HG03521 (cell line): ENCODE measurements around the gene SLC12A6.

ENCODE experiments used
- ATAC-seq: cut with Tn5 transposase; IDR thresholded peaks from one replicate; pipeline ENCODE4 v1.9.1; 2021; ENCODE audit warnings: mild to moderate bottlenecking, moderate library complexity; ENCODE audit not compliant: unreplicated experiment

The SLC12A6 gene

DNA sequence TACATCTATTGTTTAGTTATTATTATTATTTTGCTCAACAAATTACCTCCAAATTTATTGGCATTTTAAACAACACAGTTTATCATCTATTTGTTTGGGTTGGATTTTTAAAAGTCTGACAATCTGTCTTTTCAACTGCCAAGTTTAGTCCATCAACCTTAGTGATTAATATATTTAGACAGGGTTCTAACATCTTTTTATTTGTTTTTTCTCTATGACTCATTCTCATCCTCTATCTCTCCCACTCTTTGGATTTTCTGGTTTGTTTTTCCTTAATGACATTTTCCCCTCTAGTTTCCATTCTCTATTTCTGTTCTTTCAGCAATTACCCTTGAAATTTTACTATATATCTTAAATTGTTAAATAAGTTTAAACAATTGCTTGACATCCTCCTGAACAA, 70.8 kb downstream of the SLC12A6 start:
- no peak for ATAC-seq

DNA sequence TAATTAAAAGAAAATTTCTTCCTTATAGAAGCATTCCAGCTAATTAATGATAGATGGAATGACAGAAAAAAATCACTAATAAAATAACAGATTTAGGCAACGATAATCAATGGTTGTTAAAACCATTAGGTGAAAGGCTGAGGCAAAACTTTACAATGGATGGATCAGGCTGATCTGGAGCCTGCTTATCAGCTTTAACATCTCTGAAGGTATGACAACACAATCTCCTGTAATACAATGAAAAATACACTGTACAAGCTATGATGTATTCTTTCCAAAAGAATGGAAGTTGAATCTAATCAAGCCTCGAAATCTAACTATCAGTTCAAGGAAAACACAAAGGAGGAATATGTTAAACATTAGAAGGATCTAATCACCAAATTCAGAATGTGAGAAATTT, 73.5 kb downstream of the SLC12A6 start:
- ATAC-seq, result no peak

DNA sequence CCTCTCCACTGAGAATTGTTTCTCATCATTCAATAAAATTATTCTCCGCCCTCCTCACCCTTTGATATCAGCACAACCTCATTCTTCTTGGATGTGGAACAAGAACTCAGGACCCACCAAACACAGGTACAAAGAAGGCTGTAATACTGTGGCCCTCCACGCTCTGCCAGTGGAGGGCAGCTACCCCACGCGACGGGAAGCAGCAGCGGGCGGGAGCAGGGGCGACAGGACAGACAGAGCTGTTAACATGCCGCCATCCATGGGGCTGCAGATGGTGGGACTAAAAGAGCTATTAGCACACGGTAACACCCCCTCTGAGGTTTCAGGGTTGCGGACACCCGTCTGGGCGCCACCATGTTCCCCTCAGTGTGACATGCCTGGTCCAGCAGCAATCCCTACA, 75.2 kb downstream of the SLC12A6 start:
- no peak for ATAC-seq

DNA sequence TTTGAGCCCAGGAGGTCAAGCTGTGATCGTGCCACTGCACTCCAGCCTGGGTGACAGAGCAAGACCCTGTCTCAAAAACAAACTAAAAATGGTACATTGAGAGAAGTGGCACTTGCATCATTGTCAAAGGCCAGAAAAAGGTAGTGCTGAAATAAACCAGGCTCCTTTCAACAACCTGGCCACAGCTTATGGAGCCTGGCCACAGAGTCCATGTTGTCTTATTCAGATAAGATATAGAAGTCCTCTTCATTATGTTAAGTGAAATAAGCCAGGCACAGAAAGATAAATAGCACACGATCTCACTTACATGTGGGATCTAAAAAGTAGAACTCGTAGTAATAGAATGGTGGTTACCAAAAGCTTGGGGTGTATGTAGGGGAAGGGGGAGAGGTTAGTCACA, 78.0 kb downstream of the SLC12A6 start:
- ATAC-seq, result no peak

DNA sequence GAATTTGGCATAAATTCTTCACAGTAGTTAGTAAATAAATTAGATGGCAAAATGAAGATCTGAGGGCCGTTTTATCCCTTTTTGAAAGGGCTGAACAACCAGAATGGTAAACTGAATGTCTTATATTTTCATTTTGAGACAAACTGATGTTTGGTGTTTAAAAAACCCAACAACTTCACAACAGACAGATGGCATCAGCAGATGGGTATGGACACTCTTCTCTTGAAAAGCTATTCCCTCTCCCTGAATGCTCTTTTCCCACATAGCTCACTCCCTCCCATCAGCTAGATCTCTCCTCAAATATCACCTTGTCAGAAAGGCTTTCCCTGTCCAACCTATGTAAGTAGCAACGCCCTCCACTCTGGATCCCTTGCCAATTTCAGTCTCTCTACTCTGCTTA, 79.4 kb downstream of the SLC12A6 start:
- ATAC-seq, result no peak

DNA sequence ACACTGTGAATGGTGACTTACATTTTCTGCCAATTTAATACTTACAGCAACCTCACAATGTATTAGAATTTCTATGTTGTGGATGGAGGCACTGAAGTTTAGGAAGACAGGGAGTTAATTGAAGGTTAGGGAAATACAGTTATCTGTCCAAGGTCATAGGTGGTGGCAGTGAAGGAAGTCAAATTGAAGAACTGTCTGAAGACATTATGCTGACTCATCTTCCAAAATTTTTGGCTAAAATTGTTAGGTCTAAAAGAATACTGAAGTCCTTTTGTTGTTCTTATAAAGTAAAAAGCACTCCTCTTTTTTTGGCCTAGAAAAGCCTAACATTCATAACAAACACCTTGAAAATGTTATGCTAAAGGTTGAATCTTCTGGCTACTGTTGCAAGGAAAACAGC, 85.0 kb downstream of the SLC12A6 start:
- no peak for ATAC-seq

DNA sequence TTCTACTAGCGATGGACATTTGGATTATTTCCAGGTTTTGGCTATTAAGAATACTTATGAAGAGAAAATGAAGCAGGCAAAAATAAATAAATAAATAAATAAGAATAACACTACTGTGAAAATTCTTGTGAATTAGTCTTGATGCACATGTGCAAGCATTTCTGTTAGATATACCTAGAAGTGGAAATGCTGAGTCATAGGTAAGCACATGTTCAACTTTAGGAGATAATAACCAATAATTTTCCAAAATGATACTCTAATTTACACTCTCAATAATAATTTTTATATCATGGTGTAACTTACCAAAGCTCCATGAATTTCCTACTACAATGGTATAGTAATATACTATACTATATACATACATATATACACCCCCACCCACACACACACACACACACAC, 89.4 kb downstream of the SLC12A6 start:
- ATAC-seq, result no peak

DNA sequence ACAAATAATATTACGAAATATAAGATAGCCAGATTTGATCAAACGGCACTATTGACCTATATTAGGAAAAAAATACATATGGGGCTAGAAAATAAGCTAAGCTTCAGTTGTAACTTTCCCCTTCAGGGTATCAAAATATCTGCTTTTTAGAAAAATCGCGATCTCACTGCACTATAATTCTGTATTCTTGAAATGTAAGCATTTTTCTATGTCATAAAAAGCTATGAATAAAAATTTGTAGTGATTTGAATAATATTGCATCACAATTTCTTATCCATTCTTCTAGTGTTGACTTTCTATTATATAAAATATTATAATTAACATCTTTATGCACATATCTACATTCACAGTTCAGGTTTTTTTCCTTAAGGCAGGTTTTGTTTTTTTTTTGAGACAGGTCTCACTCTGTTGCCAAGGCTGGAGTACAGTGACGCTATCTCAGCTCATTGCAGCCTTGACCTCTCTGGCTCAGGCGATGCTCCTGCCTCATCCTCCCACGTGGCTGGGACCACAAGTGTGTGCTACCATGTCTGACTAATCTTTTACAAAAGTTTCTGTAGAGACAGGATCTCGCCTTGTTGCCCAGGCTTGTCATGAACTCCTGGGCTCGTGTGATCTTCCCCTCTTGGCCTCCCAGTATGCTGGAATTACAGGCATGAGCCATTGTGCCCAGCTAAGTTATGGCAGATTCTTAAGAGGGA, 91.2 kb downstream of the SLC12A6 start:
- ATAC-seq, result no peak

DNA sequence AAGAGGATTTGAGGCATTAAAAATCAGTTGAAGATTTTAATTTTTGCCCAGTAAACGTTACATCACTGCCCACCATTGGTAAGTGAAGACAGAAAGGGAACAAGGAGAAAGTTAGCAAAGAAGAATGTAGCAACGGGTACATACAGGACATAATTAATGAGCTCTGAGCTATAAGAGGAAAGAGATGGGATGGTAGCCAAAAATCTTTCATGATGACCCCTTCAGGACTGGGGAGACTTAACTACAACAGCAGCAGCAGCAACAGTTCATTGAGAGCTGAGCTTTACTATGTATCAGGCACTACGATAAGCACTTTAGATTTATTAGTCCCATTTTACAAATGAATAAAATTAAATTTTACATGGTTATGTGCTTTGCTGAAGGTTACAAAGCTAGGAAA, 94.4 kb downstream of the SLC12A6 start:
- no peak for ATAC-seq

DNA sequence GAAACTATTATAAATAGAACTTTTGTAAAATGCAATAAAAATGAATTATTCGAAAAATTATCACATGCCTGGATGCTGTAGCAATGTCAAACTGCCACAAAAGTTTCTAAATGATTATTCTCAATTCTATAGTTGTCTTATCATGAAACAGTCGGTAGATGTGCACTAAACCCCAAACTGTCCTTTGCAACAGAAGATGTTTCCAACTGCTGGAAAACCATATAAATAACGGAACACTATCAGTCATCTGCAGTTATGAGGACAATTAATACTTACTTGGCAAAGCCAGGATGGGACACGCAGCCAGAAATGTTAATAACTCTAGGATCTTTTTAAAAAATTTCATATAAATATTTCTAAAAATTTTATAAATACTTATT, 95.3 kb downstream of the SLC12A6 start:
- no peak for ATAC-seq

DNA sequence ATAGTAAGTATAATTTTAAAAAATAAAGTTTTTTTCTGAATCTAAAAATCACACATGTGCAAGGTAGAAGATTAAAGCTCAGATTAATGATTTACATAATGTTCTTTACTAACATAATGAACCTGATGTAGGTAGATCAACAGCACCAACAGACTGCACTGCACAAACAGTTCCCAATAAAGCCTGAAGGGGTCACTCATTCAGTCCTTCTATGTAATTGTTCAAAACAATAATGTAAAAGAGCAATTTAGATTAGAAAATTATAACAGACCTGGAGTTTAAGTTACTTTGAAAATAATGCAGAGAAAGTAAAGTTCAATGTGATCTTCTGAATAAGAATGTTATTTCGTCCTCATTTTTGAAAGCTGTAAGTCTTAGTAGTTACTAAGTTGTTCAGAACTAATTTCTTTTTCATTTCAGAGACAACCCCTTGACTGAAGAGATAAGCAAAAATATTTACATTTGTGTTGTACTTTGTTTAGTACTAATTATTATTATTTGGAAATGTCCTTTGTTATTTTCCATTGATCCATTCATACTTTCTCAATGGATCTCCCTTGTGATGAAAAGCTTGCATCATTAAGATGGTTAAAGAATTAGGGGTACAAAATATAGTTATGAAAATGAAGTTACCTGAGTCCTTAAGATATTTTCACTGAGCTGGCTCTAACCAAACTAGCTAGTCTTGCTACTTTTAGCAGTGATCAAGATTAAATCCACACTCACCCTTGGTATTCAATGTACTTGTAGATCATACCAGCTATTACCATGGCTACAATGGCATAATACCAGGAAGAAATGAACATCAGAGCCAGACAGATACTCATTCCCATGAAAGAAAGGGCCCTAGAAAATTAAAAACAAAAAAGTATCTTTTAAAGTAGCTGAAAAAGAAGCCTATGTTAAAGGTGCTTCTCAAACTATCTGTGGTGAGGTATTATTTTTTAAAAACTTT, 95.9 kb downstream of the SLC12A6 start:
- no peak for ATAC-seq

DNA sequence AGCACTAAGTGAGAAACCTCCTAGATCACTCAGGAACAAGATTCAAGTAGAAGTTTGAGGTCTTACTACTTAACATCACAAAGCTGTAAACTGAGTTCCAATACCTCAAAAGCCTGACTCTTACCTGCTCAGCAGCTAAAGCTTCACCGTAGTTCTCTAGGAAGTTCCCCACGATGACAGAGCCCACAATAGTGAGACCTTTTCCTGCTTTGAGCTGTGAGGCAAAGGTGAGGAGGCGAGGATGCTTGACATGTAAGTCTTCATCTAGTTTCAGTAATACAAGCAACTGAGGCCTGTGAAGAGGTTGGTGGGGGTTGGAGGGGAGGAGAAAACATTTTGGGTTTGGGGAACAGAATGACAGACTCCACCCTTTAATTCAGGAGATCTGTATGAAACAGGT, 97.0 kb downstream of the SLC12A6 start:
- ATAC-seq, result no peak

DNA sequence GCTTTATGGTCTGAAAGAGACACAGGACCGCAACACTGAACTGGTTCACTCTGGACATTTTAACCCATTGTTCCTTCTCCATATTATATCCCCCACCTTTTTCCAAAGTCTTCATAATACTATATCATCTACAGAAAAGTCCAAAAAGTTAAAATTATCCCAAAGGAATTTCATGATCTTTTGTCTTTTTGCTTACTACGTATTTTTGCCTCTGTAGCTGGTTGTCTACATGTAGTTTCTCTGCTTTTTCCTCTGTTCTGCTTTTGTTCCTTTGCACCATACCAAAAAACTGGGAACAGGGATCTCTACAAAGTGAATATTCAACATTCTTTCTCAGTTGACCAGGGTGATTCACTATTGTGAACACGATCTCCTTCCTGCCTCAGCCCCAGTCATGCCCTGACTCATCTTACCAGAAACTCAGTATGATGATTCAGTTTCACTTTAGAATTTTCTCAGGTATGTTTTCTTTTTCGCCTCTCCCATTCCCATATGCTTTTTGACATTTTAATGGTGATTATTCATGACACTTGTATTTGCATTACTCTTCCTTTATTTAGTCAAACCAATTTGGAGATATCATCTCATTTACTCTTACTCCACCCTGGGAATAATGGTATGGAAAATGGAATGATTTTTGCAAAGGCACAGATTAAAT, 98.3 kb downstream of the SLC12A6 start:
- ATAC-seq, result no peak

DNA sequence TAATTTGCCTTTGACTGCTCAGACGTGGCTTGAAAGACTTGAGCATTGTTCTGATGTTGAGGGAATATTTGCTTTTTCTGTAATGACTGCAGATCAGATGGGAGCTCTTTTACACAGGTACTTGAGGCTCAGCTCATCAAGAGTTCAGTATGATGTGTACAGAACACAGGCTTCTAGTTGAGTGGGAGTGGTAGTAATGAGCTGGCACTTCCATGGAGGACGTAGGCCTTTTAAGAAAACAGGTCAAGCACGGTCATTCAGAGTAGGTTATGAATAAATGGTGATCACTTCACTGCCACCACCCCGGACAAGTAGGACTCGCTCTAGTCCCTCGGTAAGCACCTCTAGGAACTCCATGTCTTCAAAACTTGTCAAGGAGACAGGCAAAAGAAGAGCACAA, 104.0 kb downstream of the SLC12A6 start:
- ATAC-seq, result no peak

DNA sequence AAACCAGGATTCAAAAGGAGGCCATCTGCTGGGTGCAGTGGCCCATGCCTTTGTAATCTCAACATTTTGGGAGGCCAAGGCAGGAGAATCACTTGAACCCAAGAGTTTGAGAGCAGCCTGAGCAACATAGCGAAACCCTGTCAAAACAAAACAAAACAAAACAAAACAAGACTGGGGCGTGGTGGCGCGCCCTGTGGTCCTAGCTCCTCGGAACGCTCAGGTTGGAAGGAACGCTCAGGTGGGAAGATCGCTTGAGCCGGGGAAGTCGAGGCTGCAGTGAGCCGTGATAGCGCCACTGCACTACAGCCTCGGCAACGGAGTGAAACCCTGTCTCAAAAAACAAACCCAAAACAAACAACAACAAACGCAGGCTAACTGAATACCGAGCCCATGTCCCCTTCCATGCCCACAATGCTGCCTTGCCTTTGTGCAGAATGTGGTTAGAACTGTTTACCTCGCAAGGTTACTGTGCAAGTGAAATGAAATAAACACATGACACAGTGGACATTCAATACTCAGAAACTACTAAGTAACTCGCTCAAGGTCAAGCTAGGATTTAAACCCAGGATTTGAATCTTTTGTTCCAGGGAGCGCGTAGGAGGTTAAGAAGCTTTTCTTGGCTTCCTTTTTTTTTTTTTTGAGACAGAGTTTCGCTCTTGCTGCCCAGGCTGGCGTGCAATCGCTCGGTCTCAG, 113.5 kb downstream of the SLC12A6 start:
- no peak for ATAC-seq

DNA sequence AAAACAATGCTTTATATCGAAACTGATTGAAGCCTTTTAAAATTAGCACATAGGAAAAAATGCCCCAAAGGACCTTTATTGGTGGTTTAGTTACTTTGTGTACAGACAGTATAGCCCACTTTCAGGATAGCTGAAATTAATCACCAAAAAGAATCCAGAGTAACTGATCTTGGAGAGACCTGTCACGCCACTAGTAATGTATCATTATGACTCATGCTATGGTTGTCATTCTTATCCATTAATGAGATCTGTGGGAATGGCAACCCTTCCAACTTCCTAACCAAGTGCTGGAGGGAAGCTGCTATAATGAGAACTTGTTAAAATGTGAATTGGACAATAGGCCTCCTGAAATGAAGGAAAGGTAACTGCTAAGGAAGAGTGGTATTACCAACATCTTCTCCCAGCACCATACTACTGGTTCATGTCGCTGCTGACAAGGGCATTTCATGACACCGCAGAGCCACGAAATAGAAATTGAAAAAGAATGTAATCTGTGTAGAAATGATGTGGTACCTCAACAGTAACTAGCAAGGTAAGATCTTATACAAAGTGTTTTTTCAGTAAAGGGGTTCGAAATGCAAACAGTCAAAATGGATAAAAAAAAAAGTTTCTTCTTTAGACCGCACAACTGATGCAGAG, 119.9 kb downstream of the SLC12A6 start:
- ATAC-seq, result no peak

DNA sequence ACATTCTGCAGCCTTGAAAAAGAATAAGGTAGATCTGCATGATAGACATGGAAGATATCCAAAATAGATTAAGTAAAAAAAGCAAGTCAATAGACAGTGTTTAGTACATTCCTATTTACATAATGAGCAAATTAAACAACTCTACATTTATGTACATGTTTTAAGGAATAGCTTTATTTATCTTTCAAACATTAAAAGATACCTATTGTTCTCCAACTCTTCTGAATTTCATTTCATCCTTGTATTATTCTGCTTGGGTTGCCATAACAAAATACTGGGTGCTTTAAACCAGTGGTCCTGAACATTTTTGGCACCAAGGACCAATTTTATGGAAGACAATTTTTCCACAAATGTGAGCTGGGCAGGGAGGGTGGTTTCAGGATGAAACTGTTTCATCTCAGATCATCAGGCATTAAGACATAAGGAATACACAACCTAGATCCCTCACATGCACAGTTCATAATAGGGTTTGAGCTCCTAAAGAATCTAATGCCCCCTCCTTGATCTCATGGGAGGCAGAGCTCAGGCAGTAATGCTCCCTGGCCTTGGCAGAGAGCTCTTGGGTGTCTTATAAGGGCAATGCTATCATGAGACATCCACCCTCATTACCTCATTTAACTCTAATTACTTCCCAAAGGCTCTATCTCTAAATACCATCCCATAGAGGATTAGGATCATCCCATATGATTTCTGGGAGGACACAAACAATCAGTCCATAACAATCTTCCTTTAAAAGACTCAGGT, 120.9 kb downstream of the SLC12A6 start:
- ATAC-seq, result no peak

DNA sequence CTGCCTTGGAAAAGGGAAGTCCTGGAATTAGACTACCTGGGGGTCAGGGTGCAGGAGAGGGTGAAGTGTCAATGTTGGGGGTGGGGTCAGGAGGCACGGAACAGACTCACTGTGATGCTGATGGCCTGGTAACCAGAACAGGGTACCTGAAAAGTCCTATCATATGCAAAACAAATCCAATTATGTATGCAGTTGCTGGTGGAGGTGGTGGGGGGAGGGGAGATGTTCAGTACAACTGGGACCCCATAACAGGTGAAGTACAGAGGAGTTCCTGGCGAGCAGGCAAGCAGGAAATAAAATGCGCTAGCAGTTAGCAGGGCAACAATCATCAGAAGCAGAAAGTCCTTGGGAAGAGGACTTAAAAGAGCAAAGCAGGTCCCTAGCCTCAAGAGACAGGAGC, 123.4 kb downstream of the SLC12A6 start:
- no peak for ATAC-seq

DNA sequence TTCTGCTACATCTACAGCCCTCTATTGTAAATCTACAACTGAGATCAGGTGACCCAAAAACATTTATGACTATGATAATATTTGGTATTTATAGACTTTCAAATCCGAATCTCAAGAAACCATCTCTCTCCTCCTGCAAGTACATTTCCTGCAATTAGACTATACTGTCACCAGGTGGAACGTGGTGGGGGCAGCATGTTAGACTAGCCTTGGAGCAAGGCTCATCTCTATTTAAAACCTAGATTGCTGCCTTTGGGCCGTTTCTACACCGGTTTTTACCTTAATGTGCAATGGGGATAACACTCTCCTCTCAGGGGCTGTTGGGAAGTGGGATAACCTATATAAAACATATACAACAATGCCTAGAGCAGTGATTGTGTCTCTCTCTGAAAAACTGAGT, 123.9 kb downstream of the SLC12A6 start:
- ATAC-seq, result no peak
